PC-9 (cell line): Measurements from ENCODE around the gene SLC1A2.

ENCODE experiments used
- EZH2 ChIP-seq: fragments of 200-600 bp; sonication (generic); IDR thresholded peaks from 2 replicates; pipeline ENCODE4 v1.8.0; 2017; ENCODE audit warnings: antibody characterized with exemption, low read depth
- TF ChIP-seq, protein P1 (sequence below): fragments of 200-600 bp; sonication (generic); conservative IDR thresholded peaks from 2 replicates; pipeline ENCODE4 v1.6.1; 2017; ENCODE audit warnings: mixed run types, antibody characterized with exemption, mild to moderate bottlenecking, moderate library complexity

DNA sequence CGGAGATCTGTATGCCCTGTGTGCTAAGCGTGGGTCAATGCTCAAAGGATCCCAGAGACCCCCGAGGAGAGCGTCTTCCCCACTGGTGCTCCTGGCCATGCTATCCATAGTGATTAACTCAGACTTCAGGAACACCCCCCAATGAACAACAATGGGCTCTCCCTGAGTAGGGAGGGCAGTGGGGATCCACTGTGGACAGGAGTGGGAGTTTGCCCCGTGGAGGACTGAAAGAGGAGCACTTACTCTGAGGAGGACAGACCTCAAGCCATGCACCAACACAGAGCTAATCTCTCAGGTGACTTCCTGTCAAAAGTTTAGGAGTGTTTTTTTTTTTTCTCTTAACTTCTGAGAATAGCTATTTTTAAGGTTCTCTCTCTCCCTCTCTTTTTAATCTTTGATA, 24.4 kb downstream of the SLC1A2 start:
- TF ChIP-seq, protein P1, sequence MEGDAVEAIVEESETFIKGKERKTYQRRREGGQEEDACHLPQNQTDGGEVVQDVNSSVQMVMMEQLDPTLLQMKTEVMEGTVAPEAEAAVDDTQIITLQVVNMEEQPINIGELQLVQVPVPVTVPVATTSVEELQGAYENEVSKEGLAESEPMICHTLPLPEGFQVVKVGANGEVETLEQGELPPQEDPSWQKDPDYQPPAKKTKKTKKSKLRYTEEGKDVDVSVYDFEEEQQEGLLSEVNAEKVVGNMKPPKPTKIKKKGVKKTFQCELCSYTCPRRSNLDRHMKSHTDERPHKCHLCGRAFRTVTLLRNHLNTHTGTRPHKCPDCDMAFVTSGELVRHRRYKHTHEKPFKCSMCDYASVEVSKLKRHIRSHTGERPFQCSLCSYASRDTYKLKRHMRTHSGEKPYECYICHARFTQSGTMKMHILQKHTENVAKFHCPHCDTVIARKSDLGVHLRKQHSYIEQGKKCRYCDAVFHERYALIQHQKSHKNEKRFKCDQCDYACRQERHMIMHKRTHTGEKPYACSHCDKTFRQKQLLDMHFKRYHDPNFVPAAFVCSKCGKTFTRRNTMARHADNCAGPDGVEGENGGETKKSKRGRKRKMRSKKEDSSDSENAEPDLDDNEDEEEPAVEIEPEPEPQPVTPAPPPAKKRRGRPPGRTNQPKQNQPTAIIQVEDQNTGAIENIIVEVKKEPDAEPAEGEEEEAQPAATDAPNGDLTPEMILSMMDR = no peak
- no peak for TF ChIP-seq EZH2
